Measurements from ENCODE around the gene BAHD1.

The BAHD1 gene

GRCh38 chr15:40469776-40470390 lies 29.1 kb downstream of the BAHD1 start:
- DNase-seq: no peak

GRCh38 chr15:40470423-40471104 lies 29.8 kb downstream of the BAHD1 start, which contains the start of gene CHST14:
Gene CHST14, plus strand, starts transcription at chr15:40470984. Its CDS starts 230 bp downstream, at chr15:40471214.
- peak; percentile 48 for DNase-seq

- no peak for DNase-seq
These were observed 30.5 kb downstream of the BAHD1 start for GRCh38 chr15:40471105-40471807.

GRCh38 chr15:40471808-40472150 lies 31.0 kb downstream of the BAHD1 start:
- no peak for DNase-seq

DNA sequence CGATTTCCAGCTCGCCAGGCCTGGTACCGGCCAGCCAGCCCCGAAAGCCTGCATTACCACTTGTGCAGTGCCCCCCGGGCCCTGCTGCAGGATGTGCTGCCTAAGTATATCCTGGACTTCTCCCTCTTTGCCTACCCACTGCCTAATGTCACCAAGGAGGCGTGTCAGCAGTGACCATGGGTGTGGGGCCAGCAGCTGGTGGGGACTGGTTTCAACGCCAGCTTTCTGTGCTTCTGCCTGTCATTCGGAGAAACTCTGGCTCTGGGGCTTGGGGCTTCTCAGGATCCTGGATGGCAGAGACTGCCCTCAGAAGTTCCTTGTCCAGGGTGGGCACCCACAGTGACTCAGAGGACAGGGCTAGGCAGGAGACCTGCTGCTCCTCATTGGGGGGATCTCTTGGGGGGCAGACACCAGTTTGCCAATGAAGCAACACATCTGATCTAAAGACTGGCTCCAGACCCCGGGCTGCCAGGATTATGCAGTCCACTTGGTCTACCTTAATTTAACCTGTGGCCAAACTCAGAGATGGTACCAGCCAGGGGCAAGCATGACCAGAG lies 31.5 kb downstream of the BAHD1 start:
- DNase-seq: no peak

- DNase-seq: no peak
These were observed 33.8 kb downstream of the BAHD1 start for GRCh38 chr15:40474581-40474980.

DNA sequence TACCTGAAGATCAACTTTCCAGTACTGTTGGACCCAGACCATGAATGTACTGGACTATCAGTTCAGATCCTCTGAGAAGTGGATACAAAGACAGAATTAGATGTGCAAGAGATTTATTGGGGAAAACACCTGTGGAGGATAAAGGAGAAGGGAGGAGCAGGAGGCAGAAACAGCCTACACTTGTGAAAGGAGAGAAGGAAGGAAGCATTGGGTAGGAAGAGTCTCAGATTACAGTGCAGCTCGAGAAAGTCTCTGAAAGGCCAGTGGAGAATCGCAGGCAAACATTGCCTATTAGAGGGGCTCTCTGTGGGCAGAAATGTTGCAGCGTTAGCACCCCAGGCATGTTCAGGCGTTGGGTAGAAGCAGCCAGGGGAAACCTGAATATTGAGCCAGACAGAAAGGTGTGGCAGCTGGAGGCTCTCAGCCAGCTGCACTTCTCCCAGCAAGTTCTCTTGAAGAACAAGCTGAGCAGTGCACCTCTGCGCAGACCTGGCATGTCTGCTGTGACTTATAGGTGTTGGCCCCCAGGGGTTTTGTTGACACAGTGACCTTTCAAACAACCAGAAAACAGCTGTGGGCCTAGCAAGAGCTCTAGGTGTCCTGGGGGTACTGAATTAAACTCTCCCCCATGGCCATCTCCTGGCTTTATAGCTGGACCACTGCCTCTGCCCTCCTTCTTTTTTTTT lies 37.0 kb downstream of the BAHD1 start:
- DNase-seq: no peak

GRCh38 chr15:40479024-40479423 lies 38.3 kb downstream of the BAHD1 start:
- DNase-seq: no peak

DNA sequence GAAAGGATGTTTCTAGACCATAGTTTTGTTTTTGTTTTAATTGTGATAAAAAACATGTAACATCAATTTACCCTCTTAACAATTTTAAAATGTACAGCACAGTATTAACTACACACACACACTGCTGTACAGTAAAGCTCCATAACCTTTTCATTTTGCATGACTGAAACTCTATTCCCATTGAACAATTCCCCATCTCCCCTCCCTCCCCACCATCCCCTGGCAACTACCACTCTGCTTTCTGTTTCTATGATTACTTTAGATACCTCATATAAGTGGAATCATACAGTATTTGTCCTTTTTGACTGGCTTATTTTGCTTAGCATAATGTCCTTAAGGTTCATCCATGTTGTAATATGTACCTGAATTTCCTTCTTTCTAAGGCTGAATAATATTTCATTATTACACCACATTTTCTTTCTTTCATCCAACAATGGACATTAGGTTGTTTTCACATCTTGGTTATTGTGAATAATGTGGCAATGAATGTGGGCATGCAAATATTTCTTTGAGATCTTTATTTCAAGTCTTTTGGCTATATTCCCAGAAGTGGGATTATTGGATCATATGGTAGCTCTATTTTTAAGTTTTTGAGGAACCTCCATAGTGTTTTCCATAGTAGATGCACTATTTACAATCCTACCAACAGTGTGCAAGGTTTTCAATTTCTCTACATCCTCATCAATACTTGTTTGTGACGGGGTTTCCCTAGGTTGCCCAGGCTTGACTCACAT lies 40.8 kb downstream of the BAHD1 start:
- no peak for DNase-seq

DNA sequence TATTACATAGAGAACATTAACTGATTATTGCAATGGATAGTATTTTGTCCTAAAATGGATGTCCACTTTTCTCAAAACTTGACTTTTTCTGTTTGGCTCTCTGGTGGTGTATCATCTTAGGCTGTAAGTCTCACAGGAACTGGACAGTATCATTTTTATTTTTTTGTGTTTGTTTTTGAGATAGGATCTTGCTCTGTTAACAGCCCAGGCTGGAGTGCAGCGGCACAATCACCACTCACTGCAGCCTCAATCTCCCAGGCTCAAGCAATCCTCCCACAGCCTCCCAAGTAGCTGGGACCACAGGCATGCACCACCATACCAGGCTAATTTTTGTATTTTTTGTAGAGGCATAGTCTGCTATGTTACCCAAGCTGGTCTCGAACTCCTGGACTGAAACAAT lies 43.2 kb downstream of the BAHD1 start:
- no peak for DNase-seq

DNA sequence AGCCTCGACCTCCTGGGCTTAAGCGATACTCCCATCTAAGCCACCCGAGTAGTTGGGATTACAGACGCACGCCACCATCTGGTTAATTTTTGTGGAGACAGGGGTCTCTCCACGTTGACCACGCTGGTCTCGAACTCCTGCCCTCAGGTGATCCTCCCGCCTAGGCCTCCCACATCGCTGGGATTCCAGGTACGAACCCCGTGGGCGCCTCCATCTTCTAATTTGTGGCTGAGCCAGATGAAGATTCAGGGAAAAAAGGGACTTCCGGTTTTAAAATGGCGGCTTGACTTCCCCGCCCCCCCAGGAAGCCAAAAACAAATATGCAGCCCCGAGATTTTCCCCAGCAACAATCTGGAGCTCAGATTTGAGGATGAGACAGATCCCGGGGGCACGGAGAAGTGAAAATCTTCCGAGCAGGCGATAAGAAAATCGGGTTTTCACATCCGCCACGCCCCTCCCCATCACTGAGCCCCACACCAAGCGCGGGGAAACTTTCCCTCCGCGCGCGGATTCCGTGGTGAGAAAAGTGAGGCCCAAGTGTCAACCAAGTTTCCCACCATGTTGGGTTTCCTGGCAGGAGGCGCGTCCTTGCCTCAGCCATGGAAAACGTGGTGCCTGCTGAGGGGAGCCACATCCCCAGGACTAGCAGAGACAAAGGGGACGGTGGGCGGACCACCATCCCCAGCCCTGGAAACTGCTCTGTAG lies 45.5 kb downstream of the BAHD1 start:
- DNase-seq: no peak

GRCh38 chr15:40487816-40488682 lies 47.3 kb downstream of the BAHD1 start:
- DNase-seq: no peak

DNA sequence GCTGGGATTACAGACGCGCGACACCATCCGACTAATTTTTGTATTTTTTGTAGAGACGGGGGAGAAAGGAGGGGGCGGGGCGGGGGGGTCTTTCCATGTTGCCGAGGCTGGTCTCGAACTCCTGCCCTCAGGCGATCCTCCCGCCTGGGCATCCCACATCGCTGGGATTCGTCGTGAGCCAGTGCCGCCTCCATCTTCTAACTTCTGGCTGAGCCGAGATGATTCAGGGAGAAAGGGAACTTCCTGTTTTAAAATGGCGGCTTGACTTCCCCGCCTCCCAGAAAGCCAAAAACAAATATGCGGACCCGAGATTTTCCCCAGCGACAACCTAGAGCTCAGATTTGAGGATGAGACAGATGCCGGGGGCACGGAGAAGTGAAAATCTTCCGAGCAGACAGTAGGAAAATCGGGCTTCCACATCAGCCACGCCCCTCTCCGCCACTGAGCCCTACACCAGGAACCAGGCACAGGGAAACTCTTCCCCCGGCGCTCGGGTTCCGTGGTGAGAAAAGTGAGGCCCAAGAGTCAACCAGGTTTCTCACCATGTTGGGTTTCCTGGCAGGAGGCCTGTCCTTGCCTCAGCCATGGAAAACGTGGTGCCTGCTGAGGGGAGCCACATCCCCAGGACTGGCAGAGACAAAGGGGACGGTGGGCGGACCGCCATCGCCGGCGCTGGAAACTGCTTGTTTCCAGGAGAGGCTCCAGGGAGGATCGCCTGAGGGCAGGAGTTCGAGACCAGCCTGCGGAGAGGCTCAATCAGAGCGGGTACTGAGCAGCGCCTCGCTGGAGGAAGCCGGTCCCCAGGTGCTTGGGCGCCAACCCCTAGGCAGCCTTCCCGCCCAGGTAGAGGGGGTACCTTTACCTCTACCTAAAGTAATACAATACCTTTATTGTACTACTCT lies 48.8 kb downstream of the BAHD1 start:
- no peak for DNase-seq

- DNase-seq: peak; percentile 45
These were observed 52.5 kb downstream of the BAHD1 start for GRCh38 chr15:40493089-40493840.

DNA sequence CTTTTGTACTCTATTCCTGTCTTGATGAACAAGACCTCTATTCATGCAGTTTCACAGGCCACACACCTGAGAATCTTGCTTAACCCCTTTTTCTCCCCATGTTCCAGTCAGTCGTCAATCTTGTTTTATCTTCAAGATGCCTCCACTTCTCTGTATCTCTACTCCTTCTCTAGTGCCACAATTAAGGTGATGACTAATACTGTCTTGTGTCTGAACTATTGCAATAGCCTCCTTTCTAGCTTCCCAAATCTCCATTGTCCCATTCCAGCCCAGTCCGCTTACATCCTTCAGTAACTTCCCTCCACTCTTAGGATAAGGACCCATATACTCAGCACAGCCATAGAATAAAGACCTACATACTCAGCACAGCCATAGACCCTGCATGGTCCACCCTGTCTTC lies 54.8 kb downstream of the BAHD1 start:
- no peak for DNase-seq

- DNase-seq: no peak
These were observed 57.7 kb downstream of the BAHD1 start for GRCh38 chr15:40498418-40498817.

DNA sequence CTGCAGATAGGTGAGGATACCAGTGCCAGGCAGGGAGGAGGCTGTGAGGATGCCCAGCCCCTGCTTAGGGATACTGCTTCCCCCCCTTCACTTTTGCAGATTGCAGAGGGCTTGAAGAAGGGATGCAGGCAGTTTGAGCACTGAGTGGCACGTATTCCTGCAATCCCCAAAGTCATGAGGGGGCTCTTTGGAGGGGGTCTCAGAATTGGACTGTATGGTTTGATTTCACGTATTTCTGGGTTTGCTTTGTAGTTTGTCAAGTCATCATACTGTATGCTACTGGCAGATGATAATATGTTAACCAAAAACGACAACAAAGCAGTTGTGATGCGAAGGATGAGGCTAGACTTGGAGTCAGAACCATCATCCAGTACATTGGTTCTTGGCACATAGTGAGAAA lies 58.1 kb downstream of the BAHD1 start:
- no peak for DNase-seq

DNA sequence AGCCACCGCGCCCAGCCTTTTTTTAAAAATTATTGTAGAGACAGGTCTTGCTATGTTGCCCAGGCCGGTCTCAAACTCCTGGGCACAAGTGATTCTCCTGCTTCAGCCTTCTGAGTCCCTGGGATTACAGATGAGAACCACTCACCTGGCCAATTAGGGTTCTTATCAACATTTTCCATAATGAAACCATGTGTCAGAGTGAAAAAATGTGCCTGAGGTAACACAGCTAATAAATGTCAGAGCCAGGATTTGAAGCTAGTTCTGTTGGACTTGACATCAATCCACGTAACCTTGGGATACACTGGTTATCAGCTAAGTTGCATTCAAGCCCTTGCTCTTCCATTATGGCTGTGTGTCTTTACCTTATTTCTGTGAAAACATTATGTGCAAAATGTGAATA lies 59.2 kb downstream of the BAHD1 start:
- DNase-seq: no peak
